ENCODE data around the gene ERGIC1. TPM values are rescaled to one million over a fixed set of nuclear protein-coding genes. Genes with fewer than 3 reads are reported as not detected.
A peak's percentile ranks its signal among the peaks of the same experiment; 100 is the strongest.

The ERGIC1 gene
- total RNA-seq, 4 donors from 2014 or later = 60.9 to 123 (median 99.3) TPM

- Histone ChIP-seq H3K4me1 (peaks cover 0 to 50% (median 17%) of the 10 kb centered on the region in 4 donors), H3K4me3 (peak overlapping the region in 2 of 4 donors; percentile 6 to 24), H3K36me3 (peaks cover 0 to 24% (median 0%) of the 10 kb centered on the region in 3 donors), H3K27ac (peak overlapping the region; percentile 44 to 90 (median 84)), H3K27me3 (no peaks in the 10 kb centered on the region), H3K9me3 (no peaks in the 10 kb centered on the region)
- 19 to 23% methylated on average over 16 of the region's 16 CpGs for WGBS, 2 donors
- no peak for TF ChIP-seq CTCF (IDR thresholded peaks at IDR 0.05)
- peak in 1 of 2 donors; percentile 36 for TF ChIP-seq EP300 (IDR thresholded peaks at IDR 0.05)
- TF ChIP-seq POLR2A (IDR thresholded peaks at IDR 0.05) = no peak
- DNase-seq (ENCODE audit: low spot score in 2 of 2) = no peak
Measured at GRCh38 chr5:172897481-172898217, 63.6 kb downstream of the ERGIC1 start.

GRCh38 chr5:172898218-172898842, 64.3 kb downstream of the ERGIC1 start:
- Histone ChIP-seq H3K4me3 (no peak overlapping the region), H3K27ac (peak overlapping the region; percentile 44 to 90 (median 84)), H3K27me3 (no peaks in the 10 kb centered on the region), H3K4me1 (peaks cover 0 to 55% (median 22%) of the 10 kb centered on the region in 4 donors), H3K36me3 (peaks cover 0 to 24% (median 0%) of the 10 kb centered on the region in 3 donors), H3K9me3 (no peaks in the 10 kb centered on the region)
- no peak for DNase-seq (ENCODE audit: low spot score in 2 of 2)
- TF ChIP-seq POLR2A (IDR thresholded peaks at IDR 0.05) = no peak
- TF ChIP-seq EP300 (IDR thresholded peaks at IDR 0.05) = no peak
- no peak for TF ChIP-seq CTCF (IDR thresholded peaks at IDR 0.05)
- WGBS, 2 donors = 76 to 89% methylated on average over 3 of the region's 3 CpGs

GRCh38 chr5:172898843-172899369, 64.9 kb downstream of the ERGIC1 start:
- no peak overlapping the region for H3K4me3 ChIP-seq
- H3K4me1 ChIP-seq = peaks cover 0 to 61% (median 27%) of the 10 kb centered on the region in 4 donors
- no peaks in the 10 kb centered on the region for H3K27me3 ChIP-seq
- no peak for DNase-seq (ENCODE audit: low spot score in 2 of 2)
- 95 to 96% methylated on average over 7 of the region's 7 CpGs for WGBS, 2 donors
- H3K9me3 ChIP-seq = no peaks in the 10 kb centered on the region
- peaks cover 0 to 24% (median 0%) of the 10 kb centered on the region in 3 donors for H3K36me3 ChIP-seq
- TF ChIP-seq CTCF (IDR thresholded peaks at IDR 0.05) (no peak), POLR2A (IDR thresholded peaks at IDR 0.05) (no peak), EP300 (IDR thresholded peaks at IDR 0.05) (no peak)
- peak overlapping the region; percentile 44 to 90 (median 84) for H3K27ac ChIP-seq

- peak overlapping the region in 2 of 4 donors; percentile 89 to 90 for H3K27ac ChIP-seq
- H3K36me3 ChIP-seq = peaks cover 0 to 24% (median 0%) of the 10 kb centered on the region in 3 donors
- H3K27me3 ChIP-seq = no peaks in the 10 kb centered on the region
- DNase-seq (ENCODE audit: low spot score in 2 of 2) = no peak
- TF ChIP-seq POLR2A (IDR thresholded peaks at IDR 0.05) (no peak), CTCF (IDR thresholded peaks at IDR 0.05) (no peak), EP300 (IDR thresholded peaks at IDR 0.05) (no peak)
- H3K4me1 ChIP-seq = peaks cover 0 to 66% (median 33%) of the 10 kb centered on the region in 4 donors
- no peak overlapping the region for H3K4me3 ChIP-seq
- 86 to 93% methylated on average over 7 of the region's 7 CpGs for WGBS, 2 donors
- H3K9me3 ChIP-seq = no peaks in the 10 kb centered on the region
Measured at GRCh38 chr5:172899436-172899835, 65.4 kb downstream of the ERGIC1 start.

Measured in tibial nerve (tissue), 4 donors.